Natural killer cell (primary cell): ENCODE measurements around the gene GNG8. TPM values are rescaled to one million over a fixed set of nuclear protein-coding genes. Genes with fewer than 3 reads are reported as not detected.
A peak's percentile ranks its signal among the peaks of the same experiment; 100 is the strongest.

Experiments used
- ATAC-seq, 3 donors: fragments of 150-1000 bp in 2 of 3; fragments of 200-7000 bp in 1 of 3; cut with Tn5 transposase; 1 replicate in 1 of 3; 2 replicates in 2 of 3; pipeline ENCODE4 v1.10.0; 2021; ENCODE audit warnings: mild to moderate bottlenecking in 2 of 3, moderate library complexity in 2 of 3
- DNase-seq, 2 donors: peaks; one replicate each; pipeline versions ENCODE4 v3.0.0 to v3.0.0-alpha.2; 2013 to 2021; ENCODE audit warnings: mixed read lengths in 1 of 2
- H3K27ac ChIP-seq: one replicate; pipeline ENCODE4 v1.5.1; 2013; ENCODE audit warnings: mild to moderate bottlenecking, low read length
- H3K27me3 ChIP-seq: one replicate; pipeline ENCODE4 v1.6.1; 2013; ENCODE audit warnings: low read length; ENCODE audit not compliant: control insufficient read depth, insufficient read depth
- H3K36me3 ChIP-seq: one replicate; pipeline ENCODE4 v1.6.1; 2013; ENCODE audit warnings: low read length; ENCODE audit not compliant: control insufficient read depth, insufficient read depth
- H3K4me1 ChIP-seq: one replicate; pipeline ENCODE4 v1.6.1; 2013; ENCODE audit warnings: low read length; ENCODE audit not compliant: control insufficient read depth, insufficient read depth
- H3K4me3 ChIP-seq: one replicate; pipeline ENCODE4 v1.5.1; 2013; ENCODE audit warnings: low read length
- H3K9me3 ChIP-seq: one replicate; pipeline ENCODE4 v1.6.1; 2013; ENCODE audit warnings: low read length; ENCODE audit not compliant: control insufficient read depth, insufficient read depth
- H3K27ac Mint-ChIP-seq, 2 donors: one replicate each; pipeline ENCODE4 v1.8.0; 2022; ENCODE audit warnings: mild to moderate bottlenecking in 2 of 2, mixed read lengths in 2 of 2, moderate library complexity in 1 of 2
- H3K27me3 Mint-ChIP-seq, 2 donors: one replicate each; pipeline ENCODE4 v1.8.0; 2022; ENCODE audit warnings: low read depth in 2 of 2, mixed read lengths in 2 of 2
- H3K36me3 Mint-ChIP-seq: one replicate; pipeline ENCODE4 v1.8.0; 2022; ENCODE audit warnings: mixed read lengths
- H3K4me1 Mint-ChIP-seq, 2 donors: one replicate each; pipeline ENCODE4 v1.8.0; 2022; ENCODE audit warnings: mixed read lengths in 2 of 2
- H3K4me3 Mint-ChIP-seq: one replicate; pipeline ENCODE4 v1.8.0; 2022; ENCODE audit warnings: mild to moderate bottlenecking, moderate library complexity, mixed read lengths
- H3K9me3 Mint-ChIP-seq, 2 donors: one replicate each; pipeline ENCODE4 v1.8.0; 2022; ENCODE audit warnings: mixed read lengths in 2 of 2
- WGBS: methylation state at CpG from one replicate; pipeline ENCODE4 v1.1.7; 2013; ENCODE audit warnings: missing lambda C conversion rate; ENCODE audit not compliant: insufficient coverage; 5-methylcytosine and 5-hydroxymethylcytosine counted together
- intact Hi-C: fragments of 100-400 bp; cut with micrococcal nuclease; formaldehyde crosslinking; loops from one replicate; pipeline ENCODE4 v1.14.2; 2022
- total RNA-seq, 4 donors: library from RNA; stranded (reverse); fragments of 120-200 nt in 1 of 4; gene quantifications; one replicate each; pipeline versions ENCODE4 v1.2.3 to v1.2.4, GENCODE V29; 2013 to 2022
- TF ChIP-seq, protein P1 (sequence below): fragments of 200-600 bp; IDR thresholded peaks from one replicate; pipeline ENCODE4 v1.8.0; 2022; ENCODE audit warnings: antibody characterized with exemption

The GNG8 gene
- total RNA-seq, 3 donors from 2014 or later (not counting 1 experiment from before 2014, with no cell fraction given) = not detected

DNA sequence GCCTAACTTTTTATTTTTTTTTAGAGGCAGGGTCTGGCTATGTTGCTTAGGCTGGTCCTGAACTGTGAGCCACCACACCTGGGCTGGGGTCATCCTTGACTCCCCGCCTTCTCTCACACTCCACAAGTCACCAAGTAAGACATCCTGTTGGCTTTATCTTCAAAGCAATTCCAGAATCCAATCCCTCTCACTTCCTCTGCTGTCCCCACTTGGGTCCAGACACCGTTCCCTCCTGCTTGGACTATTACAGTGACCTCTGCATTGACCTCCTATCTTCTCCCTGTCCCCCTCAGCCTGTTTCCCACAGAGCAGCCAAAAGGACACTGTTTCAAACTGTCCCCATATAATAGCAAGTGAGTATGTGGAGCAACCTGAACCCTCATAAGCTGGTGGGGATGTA lies 4.7 kb upstream of the GNG8 start:
- WGBS = 89% methylated on average over 2 of the region's 2 CpGs
- Mint-ChIP-seq H3K4me3 (peak overlapping the region; percentile 39), H3K36me3 (no peaks in the 10 kb centered on the region), H3K4me1 (no peaks in the 10 kb centered on the region), H3K27me3 (peaks cover 18 to 24% of the 10 kb centered on the region in 2 donors), H3K9me3 (no peaks in the 10 kb centered on the region), H3K27ac (no peak overlapping the region)
- peaks cover 25% of the 10 kb centered on the region for H3K4me1 ChIP-seq
- intact Hi-C loops = no loop called here
- ATAC-seq = no peak
- H3K9me3 ChIP-seq = no peaks in the 10 kb centered on the region
- peaks cover 16% of the 10 kb centered on the region for H3K27me3 ChIP-seq
- no peak overlapping the region for H3K27ac ChIP-seq
- TF ChIP-seq, protein P1, sequence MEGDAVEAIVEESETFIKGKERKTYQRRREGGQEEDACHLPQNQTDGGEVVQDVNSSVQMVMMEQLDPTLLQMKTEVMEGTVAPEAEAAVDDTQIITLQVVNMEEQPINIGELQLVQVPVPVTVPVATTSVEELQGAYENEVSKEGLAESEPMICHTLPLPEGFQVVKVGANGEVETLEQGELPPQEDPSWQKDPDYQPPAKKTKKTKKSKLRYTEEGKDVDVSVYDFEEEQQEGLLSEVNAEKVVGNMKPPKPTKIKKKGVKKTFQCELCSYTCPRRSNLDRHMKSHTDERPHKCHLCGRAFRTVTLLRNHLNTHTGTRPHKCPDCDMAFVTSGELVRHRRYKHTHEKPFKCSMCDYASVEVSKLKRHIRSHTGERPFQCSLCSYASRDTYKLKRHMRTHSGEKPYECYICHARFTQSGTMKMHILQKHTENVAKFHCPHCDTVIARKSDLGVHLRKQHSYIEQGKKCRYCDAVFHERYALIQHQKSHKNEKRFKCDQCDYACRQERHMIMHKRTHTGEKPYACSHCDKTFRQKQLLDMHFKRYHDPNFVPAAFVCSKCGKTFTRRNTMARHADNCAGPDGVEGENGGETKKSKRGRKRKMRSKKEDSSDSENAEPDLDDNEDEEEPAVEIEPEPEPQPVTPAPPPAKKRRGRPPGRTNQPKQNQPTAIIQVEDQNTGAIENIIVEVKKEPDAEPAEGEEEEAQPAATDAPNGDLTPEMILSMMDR = no peak
- DNase-seq = no peak
- H3K4me3 ChIP-seq = no peak overlapping the region
- no peaks in the 10 kb centered on the region for H3K36me3 ChIP-seq

DNA sequence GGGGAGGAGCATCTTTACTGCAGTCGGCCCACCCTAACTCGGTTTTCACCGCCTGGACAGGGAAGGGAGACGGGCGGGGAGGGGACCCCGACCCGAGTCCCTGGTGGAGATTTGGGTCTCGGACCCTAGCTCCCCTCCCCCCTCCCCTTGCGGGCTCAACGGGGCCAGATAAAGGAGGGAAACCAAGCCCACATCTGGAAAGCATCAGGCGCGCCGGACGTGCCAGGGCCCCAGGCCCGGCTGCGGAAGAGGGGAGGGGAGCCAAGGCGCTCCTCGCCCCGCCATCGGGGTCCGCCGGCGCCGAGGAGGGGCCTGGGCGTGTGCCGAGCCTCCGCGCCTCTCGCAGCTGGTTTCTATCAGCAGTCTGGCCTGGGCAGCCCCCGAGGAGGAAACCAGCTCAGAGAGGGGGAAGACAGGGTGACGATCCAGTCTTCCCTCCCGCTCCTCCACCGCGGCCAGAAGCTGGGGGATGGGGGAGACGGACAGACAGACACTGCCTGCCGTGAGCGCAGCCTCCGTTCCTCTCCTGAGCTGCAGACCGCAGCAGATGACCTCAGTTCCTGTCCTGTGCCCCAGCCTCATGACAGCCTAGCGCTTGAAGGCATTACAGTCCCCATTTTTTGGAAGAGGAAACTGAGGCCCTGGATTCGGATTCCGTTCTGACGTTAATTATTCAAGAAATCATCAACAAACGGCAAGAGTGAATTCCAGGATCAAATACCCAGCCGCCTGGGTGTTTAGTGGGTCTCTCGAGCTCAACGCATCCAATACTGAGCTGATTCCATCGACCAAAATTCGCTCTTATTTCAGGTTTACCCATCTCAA lies 3.6 kb upstream of the GNG8 start:
- intact Hi-C loops = no loop called here
- DNase-seq = peak in 1 of 2 donors; percentile 48
- WGBS = 8% methylated on average over 48 of the region's 49 CpGs
- Mint-ChIP-seq H3K4me1 (no peaks in the 10 kb centered on the region), H3K27me3 (peaks cover 21 to 22% of the 10 kb centered on the region in 2 donors), H3K27ac (no peak overlapping the region), H3K4me3 (peak overlapping the region; percentile 32), H3K36me3 (no peaks in the 10 kb centered on the region), H3K9me3 (no peaks in the 10 kb centered on the region)
- H3K27ac ChIP-seq = no peak overlapping the region
- no peaks in the 10 kb centered on the region for H3K36me3 ChIP-seq
- peaks cover 24% of the 10 kb centered on the region for H3K27me3 ChIP-seq
- no peaks in the 10 kb centered on the region for H3K9me3 ChIP-seq
- TF ChIP-seq, protein P1 = no peak
- peaks cover 30% of the 10 kb centered on the region for H3K4me1 ChIP-seq
- peak; percentile 13 to 19 (median 19) for ATAC-seq
- peak overlapping the region; percentile 31 for H3K4me3 ChIP-seq

DNA sequence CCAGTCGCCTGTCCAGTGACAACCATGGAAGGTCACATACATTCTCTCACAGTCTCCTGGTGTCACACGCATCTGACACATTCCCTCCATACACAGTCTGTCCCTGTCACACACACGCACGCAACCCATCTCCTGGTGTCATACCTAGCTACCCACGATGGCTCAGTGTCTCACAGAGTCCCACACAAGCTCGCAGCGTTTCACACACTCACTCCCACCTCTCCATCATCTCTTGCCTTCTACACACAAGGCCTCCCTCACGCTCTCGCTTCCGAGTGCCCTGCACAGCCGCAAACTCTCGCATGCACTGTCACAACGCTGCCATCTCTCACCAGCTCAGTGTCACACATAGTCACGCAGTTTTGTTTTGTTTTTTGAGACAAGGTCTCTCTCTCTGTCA lies 1.2 kb upstream of the GNG8 start:
- no peak overlapping the region for H3K27ac ChIP-seq
- TF ChIP-seq, protein P1 = no peak
- H3K9me3 Mint-ChIP-seq = no peaks in the 10 kb centered on the region
- ATAC-seq (no peak), DNase-seq (peak in 1 of 2 donors; percentile 37)
- no peaks in the 10 kb centered on the region for H3K36me3 Mint-ChIP-seq
- H3K4me3 Mint-ChIP-seq = no peak overlapping the region
- WGBS = 89% methylated on average over 14 of the region's 14 CpGs
- no peak overlapping the region for H3K4me3 ChIP-seq
- peaks cover 24 to 27% of the 10 kb centered on the region in 2 donors for H3K27me3 Mint-ChIP-seq
- H3K4me1 Mint-ChIP-seq = peaks cover 0 to 12% of the 10 kb centered on the region in 2 donors
- no peaks in the 10 kb centered on the region for H3K9me3 ChIP-seq
- no peak overlapping the region for H3K27ac Mint-ChIP-seq
- peaks cover 46% of the 10 kb centered on the region for H3K4me1 ChIP-seq
- no peaks in the 10 kb centered on the region for H3K36me3 ChIP-seq
- intact Hi-C loops = no loop called here
- H3K27me3 ChIP-seq = peaks cover 36% of the 10 kb centered on the region
